PFSK-1 (cell line): Measurements from ENCODE around the gene NLRP14.

ENCODE experiments used
- POLR2AphosphoS5 ChIP-seq: IDR thresholded peaks from 2 replicates; pipeline ENCODE4 v1.6.1; 2012; ENCODE audit warnings: low read depth, mild to moderate bottlenecking, control low read depth, low read length, moderate library complexity
- TAF1 ChIP-seq: IDR thresholded peaks from 2 replicates; pipeline ENCODE4 v1.6.1; 2012; ENCODE audit warnings: low read length, control low read depth, borderline replicate concordance; ENCODE audit not compliant: insufficient read depth

DNA sequence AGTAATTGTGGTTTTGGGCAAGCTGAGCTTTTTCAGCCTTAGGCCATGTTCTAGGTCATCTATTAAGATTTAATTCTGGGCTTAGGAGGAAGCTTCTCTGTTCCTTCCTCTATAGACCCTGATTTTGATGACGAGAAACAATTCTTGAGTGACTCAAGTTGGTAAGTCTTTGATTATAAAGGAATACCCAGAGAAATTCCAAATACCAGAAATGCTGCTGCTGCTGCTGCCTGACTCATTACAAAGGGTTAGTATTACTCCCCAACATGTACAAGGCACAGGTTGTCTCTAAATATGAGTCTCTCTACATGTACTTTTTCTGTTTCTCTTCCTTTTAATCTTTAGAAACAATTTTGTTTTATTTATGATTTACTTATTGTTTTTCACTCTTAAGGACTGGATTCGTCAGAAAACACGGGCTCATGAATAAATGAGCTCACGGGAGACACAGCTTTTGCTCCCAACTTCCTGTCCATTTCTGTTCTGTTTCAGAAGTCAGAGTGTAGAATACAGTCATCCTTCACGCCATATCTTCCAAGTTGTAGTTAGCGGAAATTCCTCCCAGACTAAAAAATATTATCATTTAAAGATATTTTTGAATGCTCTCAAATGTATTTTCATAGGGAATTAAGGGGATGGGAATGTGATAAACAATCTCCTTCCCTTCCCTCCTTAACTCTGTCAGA is 36.7 kb downstream of the NLRP14 start:
- no peak for TF ChIP-seq POLR2AphosphoS5
- no peak for TF ChIP-seq TAF1
